WI38 (cell line): ENCODE results near the gene PRM1.
"Not testable (repeated sequence)": the region's sequence is repeated elsewhere in the genome, so short reads cannot be mapped to it uniquely, and the experiment has no call there.

ENCODE experiments used
- H3K4me3 ChIP-seq: 2 replicates; pipeline ENCODE4 v1.5.1; 2011; ENCODE audit warnings: low read depth, mild to moderate bottlenecking, control low read depth, low read length
- CTCF ChIP-seq: IDR thresholded peaks from 2 replicates; pipeline ENCODE4 v1.5.1; 2012; ENCODE audit warnings: low read depth, mild to moderate bottlenecking, control low read depth, low read length

PRM1 gene

DNA sequence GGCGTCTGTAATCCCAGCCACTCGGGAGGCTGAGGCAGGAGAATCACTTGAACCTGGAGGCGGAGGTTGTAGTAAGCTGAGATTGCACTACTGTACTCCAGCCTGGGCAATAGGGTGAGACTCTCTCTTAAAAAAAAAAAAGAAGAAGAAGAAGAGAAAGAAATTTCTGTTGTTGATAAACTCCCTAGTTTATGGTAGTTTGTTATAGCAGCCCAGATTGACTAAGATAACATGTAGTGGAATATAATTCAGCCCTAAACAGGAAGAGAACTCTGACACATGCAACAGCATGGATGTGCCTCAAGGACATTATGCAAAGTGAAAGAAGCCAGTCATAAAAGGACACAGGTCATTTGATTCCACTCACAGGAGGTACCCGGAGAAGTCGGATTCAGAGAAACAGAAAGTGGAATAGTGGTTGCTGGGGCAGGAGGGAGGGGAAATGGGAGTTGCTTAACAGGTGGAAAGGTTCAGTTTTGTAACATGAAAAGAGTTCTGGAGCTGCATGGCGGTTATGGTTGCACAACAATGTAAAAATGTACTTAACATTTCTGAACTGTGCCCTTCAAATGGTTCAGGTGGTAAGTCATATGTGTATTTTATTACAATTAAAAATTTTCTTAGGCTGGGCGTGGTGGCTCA, 26.0 kb upstream of the PRM1 start:
- no peak overlapping the region for H3K4me3 ChIP-seq
- TF ChIP-seq CTCF: no peak

DNA sequence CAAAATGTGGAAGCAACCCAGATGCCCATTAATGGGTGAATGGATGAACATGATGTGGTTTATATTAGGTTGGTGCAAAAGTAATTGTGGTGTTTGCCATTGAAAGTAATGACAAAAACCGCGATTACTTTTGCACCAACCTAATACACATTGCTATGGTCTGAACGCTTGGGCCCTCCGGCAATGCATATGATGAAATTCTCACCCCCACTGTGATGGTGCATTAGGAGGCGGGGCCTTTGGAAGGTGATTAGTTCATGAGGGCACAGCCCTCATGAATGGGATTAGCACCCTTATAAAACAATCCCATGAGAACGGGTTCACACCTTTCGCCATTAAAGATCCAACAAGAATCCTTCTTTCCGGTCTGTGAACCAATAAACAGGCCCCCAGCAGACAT, 25.3 kb upstream of the PRM1 start:
- no peak overlapping the region for H3K4me3 ChIP-seq
- TF ChIP-seq CTCF: no peak

DNA sequence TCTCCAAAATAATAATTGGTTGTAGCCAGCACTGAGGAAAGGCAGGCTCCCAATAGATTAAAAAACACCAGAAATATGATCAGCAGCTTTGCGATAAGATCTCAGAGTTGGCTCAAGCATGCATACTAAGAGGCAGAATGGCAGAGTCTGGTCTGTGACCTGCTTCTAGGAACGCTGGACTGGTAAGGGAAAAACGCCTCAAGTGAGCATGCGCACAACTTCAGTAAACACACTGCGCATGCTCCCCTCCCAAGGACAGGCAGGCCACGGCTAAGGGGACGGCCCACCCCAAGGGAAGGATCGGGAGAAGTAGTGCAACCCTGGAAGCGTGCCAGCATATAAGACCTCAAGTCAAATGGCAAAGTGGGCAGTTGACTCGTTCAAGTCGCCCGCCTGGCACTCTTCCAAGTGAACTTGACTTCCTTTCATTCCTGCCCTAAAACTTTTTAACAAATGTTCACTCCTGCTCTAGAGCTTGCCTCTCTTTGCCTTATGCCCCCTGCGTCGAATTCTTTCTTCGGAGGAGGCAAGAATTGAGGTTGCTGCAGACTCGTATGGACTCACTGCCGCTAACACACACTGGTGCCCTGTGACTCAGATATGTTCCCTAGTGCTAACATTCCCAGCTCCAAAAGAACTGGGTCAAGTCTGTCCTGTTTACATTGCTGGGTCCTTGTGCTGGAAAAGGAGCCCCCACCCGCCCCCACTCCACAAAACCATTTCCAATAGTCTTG, 22.4 kb upstream of the PRM1 start:
- TF ChIP-seq CTCF: no peak
- no peak overlapping the region for H3K4me3 ChIP-seq

DNA sequence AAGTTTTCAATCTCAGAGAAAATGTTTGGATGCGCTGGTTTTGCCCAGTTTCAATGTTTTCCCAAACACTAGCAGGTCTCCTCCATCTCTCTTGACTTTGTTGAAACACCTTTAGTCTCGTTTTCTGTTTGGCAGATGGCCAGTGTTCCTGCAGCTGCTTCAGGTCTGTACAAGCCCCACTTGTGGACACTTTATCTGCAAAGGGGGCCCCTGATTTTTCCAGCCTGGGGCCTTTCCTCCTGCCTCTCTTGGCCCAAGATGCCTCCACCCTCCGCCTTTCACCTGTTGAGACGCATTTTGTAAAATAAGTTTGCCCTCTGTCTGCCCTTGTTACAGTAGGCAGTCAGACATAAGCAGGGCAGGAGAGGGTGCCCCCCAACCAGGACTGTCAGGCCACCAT, 21.8 kb upstream of the PRM1 start:
- no peak for TF ChIP-seq CTCF
- no peak overlapping the region for H3K4me3 ChIP-seq

DNA sequence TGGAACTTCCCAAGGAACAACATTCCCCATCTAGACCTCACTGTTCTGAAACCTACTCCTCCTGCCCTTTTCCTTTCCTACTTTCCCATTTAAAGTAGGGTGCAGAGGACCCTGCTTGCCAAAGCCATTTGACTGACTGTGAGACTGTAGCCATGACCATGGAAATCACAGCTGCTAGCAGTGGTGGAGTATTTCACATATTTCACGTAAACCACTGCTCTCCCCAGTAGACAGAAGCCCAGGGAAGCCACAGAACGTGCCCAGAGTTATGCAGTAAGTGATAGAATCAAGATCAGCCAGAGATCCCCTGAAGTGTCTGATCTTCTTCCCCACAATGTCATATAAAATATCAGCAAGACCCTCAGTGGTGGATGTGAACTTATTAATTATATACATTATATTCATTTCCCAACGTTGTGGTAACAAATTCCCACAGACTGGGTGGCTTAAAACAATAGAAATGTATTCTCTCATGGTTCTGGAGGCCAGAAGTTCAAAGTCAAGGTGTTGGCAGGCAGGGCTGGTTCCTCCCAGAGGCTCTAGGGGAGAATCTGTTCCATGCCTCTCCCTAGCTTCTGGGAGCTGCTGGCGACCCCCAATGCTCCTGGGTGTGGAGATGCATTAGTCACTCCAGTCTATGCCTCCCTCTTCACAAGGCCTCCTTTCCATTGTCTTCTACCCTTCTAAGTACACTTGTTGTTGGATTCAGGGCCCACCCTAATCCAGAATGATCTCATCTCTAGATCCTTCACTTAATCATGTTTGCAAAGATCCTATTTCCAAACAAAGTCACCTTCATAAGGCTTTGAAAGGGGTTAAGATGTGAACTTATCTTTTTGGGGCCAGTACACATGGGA, 20.7 kb upstream of the PRM1 start:
- no peak for TF ChIP-seq CTCF
- H3K4me3 ChIP-seq: no peak overlapping the region

- no peak overlapping the region for H3K4me3 ChIP-seq
- TF ChIP-seq CTCF: no peak
Measured at GRCh38 chr16:11300560-11300892, 19.4 kb upstream of the PRM1 start.

DNA sequence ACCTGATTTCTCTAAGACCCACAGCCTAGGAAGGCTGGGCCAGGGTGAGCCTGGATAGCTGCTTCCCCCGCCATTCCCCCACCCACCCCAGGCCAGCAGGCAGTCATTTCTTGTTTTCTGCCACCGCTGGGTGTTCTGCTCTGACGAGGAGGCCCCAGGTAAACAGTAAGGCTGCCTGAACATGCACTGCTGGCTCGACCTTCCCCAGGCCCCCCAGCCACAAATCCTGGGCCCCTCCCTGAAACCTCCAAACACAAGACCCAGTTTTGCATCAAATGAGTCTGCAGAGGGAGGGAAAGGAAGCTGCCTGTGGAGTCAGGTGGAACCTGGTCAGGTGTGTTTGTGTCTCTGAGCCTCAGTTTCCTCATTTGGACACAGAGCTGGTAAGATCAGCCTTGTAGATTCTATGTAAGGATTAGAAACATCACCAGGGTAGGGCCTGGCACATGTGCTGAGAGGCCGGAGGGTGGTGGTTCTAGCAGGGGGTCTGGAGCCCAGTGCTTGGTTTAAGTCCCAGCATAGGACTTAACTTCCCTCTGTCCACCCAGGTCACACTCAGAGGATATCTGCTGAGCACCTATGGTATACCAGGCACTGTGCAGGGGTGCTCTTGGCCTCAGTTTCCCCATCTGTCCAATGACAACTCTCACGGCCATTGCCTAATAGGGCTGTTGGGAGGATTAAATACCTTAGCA, 18.9 kb upstream of the PRM1 start:
- no peak for TF ChIP-seq CTCF
- H3K4me3 ChIP-seq: no peak overlapping the region

GRCh38 chr16:11298950-11299547, 17.9 kb upstream of the PRM1 start:
- H3K4me3 ChIP-seq: not testable (repeated sequence)
